ENCODE data around the gene MEI1. TPM values are rescaled to one million over a fixed set of nuclear protein-coding genes. Genes with fewer than 3 reads are reported as not detected.

The MEI1 gene
- total RNA-seq, 1 experiment from 2014 or later = not detected

- no TSS peak for BruUV-seq (replicated peaks)
- no peaks in the 10 kb centered on the region for H3K4me1 ChIP-seq
- no peaks in the 10 kb centered on the region for H3K9me3 ChIP-seq
- ChIA-PET CTCF (interaction anchor here (0.5 to 2.0 kb wide), 4 partner anchors 36 to 177 kb away, joined by 3 to 12 read pairs (median 6); partner anchors contain the start of gene WBP2NL), POLR2A (no interaction called here)
- Mint-ChIP-seq H3K4me1 (ENCODE audit: low read depth, unreplicated experiment) (peaks cover 15% of the 10 kb centered on the region), H3K9me3 (ENCODE audit: unreplicated experiment) (no peaks in the 10 kb centered on the region), H3K4me3 (ENCODE audit: unreplicated experiment) (no peak overlapping the region), H3K27me3 (ENCODE audit: insufficient read depth, unreplicated experiment) (no peaks in the 10 kb centered on the region), H3K36me3 (ENCODE audit: insufficient read depth, unreplicated experiment) (peaks cover 31% of the 10 kb centered on the region), H3K27ac (ENCODE audit: unreplicated experiment) (peak overlapping the region; percentile 8)
- intact Hi-C loops (cut with micrococcal nuclease; ENCODE audit: unreplicated experiment) = loop anchor here (2.0 to 5.0 kb wide), 2 partner anchors 36 to 119 kb away; no protein-coding TSS in a partner anchor
- H3K36me3 ChIP-seq (ENCODE audit: control insufficient read depth, insufficient read depth, low read length) = no peaks in the 10 kb centered on the region; the same call in 1 of the 2 replicates
- H3K4me3 ChIP-seq (ENCODE audit: low read depth, low read length) = no peak overlapping the region
- no peak for TF ChIP-seq CTCF (IDR thresholded peaks at IDR 0.05; ENCODE audit: insufficient read depth in 1 of 2, low read depth in 1 of 2, low read length in 1 of 2, severe bottlenecking in 1 of 2, unreplicated experiment in 1 of 2)
- H3K27me3 ChIP-seq (replicated peaks; ENCODE audit: control insufficient read depth, insufficient read depth, low read length) = no peaks in the 10 kb centered on the region
- DNase-seq = no peak
Observed at GRCh38 chr22:41821471-41822316, 122.4 kb downstream of the MEI1 start.

GRCh38 chr22:41822317-41823057 is 123.2 kb downstream of the MEI1 start:
- peak overlapping the region; percentile 8 for H3K27ac Mint-ChIP-seq (ENCODE audit: unreplicated experiment)
- H3K9me3 Mint-ChIP-seq (ENCODE audit: unreplicated experiment) = no peaks in the 10 kb centered on the region

More at GRCh38 chr22:41822317-41823057, 123.2 kb downstream of the MEI1 start:
- ChIA-PET POLR2A (no interaction called here), CTCF (interaction anchor here (1.0 to 2.0 kb wide), 4 partner anchors 10 to 125 kb away, joined by 4 to 12 read pairs (median 6); partner anchors contain the start of gene SREBF2)
- no peaks in the 10 kb centered on the region; the same call in 1 of the 2 replicates for H3K36me3 ChIP-seq (ENCODE audit: control insufficient read depth, insufficient read depth, low read length)
- H3K36me3 Mint-ChIP-seq (ENCODE audit: insufficient read depth, unreplicated experiment) = peaks cover 26% of the 10 kb centered on the region
- intact Hi-C loops (cut with micrococcal nuclease; ENCODE audit: unreplicated experiment) = loop anchor here (2.0 to 5.0 kb wide), 2 partner anchors 35 to 118 kb away; no protein-coding TSS in a partner anchor
- TF ChIP-seq CTCF (IDR thresholded peaks at IDR 0.05; ENCODE audit: insufficient read depth in 1 of 2, low read depth in 1 of 2, low read length in 1 of 2, severe bottlenecking in 1 of 2, unreplicated experiment in 1 of 2) = peak; percentile 45 to 53
- peak in 1 of 2 experiments; percentile 54 for DNase-seq
- H3K4me1 Mint-ChIP-seq (ENCODE audit: low read depth, unreplicated experiment) = peaks cover 15% of the 10 kb centered on the region
- H3K27me3 Mint-ChIP-seq (ENCODE audit: insufficient read depth, unreplicated experiment) = no peaks in the 10 kb centered on the region
- H3K4me3 ChIP-seq (ENCODE audit: low read depth, low read length) = no peak overlapping the region
- H3K4me3 Mint-ChIP-seq (ENCODE audit: unreplicated experiment) = no peak overlapping the region
- no TSS peak for BruUV-seq (replicated peaks)
- no peaks in the 10 kb centered on the region for H3K9me3 ChIP-seq
- H3K27me3 ChIP-seq (replicated peaks; ENCODE audit: control insufficient read depth, insufficient read depth, low read length) = no peaks in the 10 kb centered on the region
- no peaks in the 10 kb centered on the region for H3K4me1 ChIP-seq
